Cardiac fibroblast (primary cell): ENCODE data around the gene PLCD3.

Experiments
- DNase-seq, 2 donors: peaks; one replicate each; pipeline versions ENCODE4 v3.0.0 to v3.0.0-alpha.2; 2010; ENCODE audit warnings: low read depth in 2 of 2
- H3K4me3 ChIP-seq, 2 donors: replicated peaks in 1 of 2; 1 replicate in 1 of 2; 2 replicates in 1 of 2; pipeline ENCODE4 v1.5.1; 2011; ENCODE audit warnings: low read depth in 2 of 2, low read length in 2 of 2, mild to moderate bottlenecking in 2 of 2, moderate library complexity in 1 of 2
- TF ChIP-seq, protein P1 (sequence below): IDR thresholded peaks from one replicate; pipeline ENCODE4 v1.5.1; 2011; ENCODE audit warnings: low read depth, mild to moderate bottlenecking, low read length, inconsistent platforms

The PLCD3 gene

DNA sequence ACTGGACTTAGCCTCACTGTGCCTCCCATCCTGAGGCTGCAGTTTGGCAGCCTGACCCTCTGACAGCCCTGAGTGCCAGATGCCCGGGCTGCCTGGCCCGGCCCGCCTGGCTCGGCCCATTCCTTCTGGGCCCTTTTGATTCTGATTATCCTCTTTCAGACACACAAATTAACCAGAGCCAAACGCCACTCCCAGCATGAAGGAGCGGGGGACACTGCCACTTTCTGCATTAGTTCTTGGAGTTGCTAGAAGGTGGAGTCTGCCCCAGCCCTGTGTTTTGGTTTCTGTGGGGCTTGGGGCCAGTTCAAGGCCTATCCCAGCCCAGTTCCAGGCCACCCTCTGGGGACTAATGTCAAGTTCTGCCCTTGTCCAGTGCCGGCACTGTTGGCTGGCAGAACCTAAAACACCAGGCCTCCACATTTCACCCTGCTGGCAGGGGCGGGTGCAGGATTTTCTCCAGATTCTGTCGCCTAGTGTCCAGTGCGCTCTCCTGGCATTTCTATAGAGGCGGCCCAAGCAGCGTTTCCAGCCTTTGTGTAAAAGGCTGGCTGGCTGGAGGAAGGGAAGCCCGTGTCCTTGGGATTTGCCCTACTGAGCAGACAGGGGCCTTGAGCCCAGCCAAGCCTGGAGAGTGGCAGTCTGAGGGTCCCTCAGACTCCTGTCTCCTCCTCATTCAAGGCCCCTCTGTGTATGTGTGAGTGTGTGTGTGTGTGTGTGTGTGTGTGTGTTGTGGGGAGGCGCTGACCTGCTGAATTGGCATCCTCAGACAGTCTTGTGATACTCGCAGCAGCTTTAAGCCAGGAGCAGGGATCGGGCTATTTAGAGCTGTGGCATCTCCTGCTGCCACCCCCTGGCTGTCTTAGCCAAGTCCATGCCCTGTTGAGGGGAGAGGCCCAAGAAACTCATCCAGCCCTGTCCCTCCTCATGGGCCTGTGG lies 21.4 kb downstream of the PLCD3 start:
- H3K4me3 ChIP-seq, result no peak overlapping the region
- TF ChIP-seq, protein P1, sequence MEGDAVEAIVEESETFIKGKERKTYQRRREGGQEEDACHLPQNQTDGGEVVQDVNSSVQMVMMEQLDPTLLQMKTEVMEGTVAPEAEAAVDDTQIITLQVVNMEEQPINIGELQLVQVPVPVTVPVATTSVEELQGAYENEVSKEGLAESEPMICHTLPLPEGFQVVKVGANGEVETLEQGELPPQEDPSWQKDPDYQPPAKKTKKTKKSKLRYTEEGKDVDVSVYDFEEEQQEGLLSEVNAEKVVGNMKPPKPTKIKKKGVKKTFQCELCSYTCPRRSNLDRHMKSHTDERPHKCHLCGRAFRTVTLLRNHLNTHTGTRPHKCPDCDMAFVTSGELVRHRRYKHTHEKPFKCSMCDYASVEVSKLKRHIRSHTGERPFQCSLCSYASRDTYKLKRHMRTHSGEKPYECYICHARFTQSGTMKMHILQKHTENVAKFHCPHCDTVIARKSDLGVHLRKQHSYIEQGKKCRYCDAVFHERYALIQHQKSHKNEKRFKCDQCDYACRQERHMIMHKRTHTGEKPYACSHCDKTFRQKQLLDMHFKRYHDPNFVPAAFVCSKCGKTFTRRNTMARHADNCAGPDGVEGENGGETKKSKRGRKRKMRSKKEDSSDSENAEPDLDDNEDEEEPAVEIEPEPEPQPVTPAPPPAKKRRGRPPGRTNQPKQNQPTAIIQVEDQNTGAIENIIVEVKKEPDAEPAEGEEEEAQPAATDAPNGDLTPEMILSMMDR, result no peak
- DNase-seq, result peak in 1 of 2 donors; percentile 45

DNA sequence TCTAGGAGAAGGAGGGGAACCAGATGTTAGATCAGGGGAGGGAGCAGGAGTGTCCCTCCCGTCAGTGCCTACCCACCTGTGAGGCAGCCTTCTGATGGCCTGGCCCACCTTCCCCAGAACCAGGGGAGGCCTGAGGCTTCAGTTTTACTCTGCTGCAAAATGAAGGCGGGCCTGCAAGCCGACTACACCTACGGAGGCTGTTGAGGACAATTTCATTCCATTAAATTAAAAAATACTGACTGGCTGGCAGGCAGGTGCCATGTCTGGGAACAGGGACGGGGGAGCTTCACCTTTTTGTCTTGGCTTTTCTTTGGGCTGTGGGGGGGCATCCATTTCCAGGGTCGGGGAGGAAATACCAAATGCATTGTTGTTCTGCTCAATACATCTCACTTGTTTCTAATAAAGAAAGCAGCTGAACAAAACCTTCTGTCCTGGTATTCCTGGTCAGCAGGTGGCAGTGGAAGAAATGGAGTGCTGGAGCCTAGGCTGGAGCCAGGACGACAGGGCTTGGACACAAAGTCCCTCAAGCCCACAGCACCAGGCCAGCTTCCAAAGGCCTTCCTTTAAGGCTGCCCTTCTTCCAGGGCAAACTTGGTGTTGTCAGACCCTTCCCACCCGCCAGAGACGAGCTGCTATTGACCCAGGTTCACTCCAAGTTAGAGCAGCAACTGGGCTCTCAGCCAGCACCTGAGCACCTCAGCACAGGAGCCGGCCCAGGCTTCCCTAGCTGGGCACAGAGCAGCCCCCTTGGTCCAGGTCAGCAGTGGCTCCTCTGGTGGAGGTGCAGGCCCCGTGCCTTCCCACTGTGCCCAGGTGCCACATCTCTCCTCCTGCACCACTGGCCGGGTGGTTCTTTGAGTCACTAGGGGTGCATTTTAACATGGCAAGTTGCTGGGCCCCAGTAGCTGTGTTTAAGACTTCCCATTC lies 23.5 kb downstream of the PLCD3 start:
- no peak overlapping the region for H3K4me3 ChIP-seq
- DNase-seq, result no peak
- TF ChIP-seq, protein P1, result no peak

DNA sequence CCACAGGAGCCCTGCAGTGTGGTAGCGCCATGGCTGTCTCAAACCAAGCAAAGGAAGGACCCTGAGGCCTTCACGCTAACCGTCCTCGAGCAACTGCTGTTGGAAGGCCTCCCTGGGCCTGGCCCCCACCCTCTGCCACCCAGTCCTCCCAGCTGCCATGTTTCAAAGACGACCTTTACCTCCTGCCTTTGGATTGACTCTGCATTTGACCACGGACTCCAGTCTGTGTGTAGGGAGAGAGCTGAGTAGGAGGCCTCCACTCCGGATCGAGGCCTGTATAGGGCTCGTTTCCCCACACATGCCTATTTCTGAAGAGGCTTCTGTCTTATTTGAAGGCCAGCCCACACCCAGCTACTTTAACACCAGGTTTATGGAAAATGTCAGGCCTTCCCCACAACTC lies 24.3 kb downstream of the PLCD3 start:
- no peak overlapping the region for H3K4me3 ChIP-seq
- TF ChIP-seq, protein P1, result no peak
- no peak for DNase-seq

DNA sequence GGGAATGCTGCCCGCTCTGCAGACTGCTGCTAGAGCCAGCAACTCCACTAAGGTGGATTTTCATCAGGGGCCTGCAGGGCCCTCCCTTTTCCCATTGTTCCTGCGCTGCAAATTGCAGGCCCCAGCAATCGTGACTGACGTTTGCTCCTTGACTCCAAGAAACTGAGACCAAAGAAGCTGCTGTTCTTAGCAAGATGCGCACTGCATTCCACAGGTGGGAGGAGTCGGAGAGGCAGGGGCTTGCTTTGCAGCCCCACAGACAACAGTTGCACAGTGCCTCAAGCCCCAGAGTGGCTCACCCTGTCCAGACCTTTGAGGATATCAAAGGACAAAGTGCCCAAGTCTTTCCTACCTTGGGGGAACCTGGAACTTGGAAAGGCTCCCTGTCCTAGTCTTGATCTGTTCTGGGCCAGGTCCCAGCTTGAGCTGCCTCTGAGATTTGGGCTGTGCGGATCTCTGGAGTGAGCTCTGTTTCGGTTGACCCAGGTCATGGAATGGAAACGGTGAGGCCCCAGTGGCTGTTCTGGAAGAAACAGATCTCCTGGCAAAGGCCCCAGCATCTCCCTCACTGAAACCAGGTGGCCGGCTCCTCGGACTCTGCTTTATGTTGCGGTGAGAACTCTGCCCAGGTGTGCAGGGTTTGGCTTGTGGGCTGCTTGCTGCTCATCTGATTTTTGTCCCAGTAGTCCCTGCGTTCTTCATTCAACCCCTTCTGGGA lies 24.9 kb downstream of the PLCD3 start:
- no peak overlapping the region for H3K4me3 ChIP-seq
- DNase-seq, result no peak
- TF ChIP-seq, protein P1, result no peak

- H3K4me3 ChIP-seq, result no peak overlapping the region
These were observed 25.7 kb downstream of the PLCD3 start for GRCh38 chr17:45106582-45106981.

DNA sequence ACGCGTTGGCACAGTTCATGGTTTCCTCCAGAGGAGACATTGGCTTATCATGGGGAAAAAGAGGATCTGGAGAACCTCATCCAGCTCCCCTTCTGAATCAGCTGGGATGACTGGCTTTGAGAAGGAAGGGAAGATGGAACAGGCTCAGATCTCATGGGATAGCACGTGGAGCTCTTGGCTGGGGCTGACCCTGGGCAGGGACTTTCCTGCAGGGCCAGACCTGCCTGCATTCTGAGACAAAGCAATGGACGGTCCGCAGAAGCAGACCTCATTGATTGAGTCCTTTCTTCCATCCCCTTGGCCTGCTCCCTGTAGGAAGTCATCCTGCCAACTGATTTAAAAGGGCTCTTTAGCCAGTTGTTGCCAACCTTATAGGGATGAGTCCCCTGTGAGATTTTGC lies 26.2 kb downstream of the PLCD3 start:
- DNase-seq, result no peak
- no peak overlapping the region for H3K4me3 ChIP-seq

More at GRCh38 chr17:45106582-45106981, 25.7 kb downstream of the PLCD3 start:
- no peak for DNase-seq
- TF ChIP-seq, protein P1, result no peak

More for the DNA sequence above, 26.2 kb downstream of the PLCD3 start:
- TF ChIP-seq, protein P1, result no peak
